ENCODE data around the gene TEC.
"Not testable (repeated sequence)": the region's sequence is repeated elsewhere in the genome, so short reads cannot be mapped to it uniquely, and the experiment has no call there.

Gene TEC

DNA sequence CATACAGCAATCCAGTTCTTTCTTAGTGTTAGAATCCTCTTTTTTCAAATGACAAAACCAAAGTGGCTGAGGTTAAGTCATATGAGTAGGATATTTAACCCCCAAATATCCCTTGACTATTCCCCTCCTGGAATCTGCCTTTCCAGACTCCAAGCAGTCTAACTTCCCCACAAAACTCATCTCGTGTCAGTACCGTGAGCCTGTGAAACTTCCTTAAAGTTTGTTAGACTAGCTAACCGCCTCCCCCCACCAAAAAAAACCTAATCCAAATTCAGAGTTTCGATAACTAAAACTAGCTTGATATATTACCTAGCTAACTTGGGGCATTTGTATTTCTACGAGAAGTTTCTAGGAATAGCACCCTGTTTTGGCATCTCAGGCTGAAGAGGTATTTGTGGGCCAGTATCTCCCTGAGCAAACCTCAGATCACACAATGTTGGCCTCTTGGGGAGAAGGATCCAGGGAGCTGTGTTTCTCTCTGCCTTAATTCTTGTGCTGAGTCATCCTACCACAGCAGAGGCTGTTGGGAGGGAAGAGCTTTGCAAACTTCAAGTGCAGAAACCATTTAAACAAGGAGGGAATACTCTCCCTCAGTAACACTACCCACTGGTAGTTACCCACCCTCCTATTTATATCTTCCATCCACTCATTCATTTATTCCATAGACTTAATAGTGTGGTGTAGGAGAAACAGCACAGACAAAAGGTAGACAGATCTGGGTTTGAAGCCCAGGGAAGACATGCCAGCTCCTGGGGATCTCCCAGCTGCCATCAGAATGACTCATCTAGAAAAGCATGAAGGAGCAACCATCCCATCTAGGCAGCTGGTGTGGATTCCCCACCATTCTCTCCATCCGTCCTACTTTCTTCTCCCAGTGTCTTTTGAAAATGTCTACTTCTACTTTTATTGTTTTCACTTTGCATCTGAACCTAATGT lies 96.3 kb downstream of the TEC start:
- DNase-seq (ENCODE audit: insufficient read length, low spot score) (no peak), FAIRE-seq (peak; percentile 92)

DNA sequence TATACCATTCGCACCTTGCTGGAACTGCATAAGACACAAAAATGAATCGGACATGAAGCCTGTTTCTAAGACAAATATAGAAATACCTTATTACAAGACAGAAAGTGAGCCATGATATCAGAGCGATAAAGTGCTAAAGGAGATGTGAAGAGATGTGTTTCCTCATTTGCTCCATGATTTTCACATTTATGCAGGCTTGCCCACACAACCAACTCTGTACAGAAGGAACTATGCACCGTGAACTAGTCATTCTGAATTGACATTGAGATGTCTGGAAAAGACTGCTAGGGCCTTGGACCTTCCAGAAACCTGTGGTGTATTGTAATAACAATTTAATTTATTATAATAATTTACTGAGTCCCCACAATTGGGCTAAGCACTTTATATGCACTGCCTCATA lies 97.0 kb downstream of the TEC start:
- FAIRE-seq (peak; percentile 88), DNase-seq (ENCODE audit: insufficient read length, low spot score) (no peak)

DNA sequence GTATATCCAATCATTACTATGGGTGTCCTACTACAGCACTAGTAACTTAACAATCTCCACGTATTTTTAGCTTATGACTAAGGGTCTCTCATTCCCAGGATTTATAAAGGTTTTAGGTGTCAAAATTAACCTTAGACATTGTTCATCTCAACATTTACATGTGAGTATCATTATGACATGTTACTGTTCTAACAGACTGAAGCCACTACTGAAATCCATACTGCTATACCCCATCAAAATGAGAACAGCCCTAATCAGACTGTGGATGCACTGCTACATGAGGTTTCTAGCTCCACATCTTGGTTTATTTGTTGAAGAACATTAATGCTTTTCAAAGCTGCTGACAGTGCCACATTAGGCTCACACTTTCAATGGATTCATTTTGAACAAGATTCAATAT lies 100.0 kb downstream of the TEC start:
- FAIRE-seq (no peak), DNase-seq (ENCODE audit: insufficient read length, low spot score) (no peak)

DNA sequence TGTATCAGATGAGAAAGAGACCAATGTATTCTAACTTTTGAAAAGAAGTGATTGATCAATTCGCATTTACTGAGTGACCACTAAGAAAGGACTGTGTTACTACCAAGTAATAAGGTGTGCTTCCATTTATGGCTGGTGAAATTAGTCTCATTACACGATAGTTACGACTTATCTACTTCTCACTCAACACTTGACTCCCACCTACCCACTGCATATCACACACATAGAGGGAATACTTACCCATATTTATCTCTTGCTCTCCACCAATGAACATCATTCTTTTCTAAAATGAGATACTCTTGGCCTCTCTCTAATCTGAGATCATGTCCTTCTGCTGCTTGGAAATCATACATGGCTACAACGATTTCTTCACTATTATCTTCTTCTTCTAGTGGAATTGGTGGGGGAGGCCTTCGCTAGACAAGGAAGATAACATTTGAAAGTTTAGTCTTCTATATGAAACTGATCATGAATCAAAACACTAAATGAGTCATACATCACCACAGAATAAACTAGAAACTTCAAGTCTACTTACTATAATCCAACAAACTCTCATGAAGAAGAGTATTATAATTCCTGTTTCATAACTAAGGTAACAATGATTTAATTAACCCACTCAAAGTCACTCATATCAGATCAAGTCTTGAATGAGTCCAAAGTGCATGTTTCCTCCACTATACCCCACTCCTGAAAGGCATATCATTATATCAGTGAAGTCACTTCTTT lies 101.9 kb downstream of the TEC start:
- peak; percentile 18 for FAIRE-seq
- no peak for DNase-seq (ENCODE audit: insufficient read length, low spot score)

DNA sequence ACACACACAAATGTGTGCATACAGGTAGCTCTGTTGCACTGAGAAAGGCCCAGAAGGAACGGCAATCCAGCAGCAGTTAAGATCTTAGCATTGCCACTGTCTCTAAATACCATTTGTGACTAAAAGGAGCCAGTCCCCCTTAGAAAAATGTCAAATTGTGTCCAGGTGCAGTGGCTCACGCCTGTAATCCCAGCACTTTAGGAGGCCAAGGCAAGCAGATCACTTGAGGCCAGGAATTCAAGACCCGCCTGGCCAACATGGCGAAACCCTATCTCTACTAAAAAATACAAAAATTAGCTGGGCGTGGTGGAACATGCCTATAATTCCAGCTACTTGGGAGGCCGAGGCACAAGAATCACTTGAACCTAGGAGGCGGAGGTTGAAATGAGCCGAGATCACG lies 105.1 kb downstream of the TEC start:
- DNase-seq (ENCODE audit: insufficient read length, low spot score); FAIRE-seq: not testable (repeated sequence)

DNA sequence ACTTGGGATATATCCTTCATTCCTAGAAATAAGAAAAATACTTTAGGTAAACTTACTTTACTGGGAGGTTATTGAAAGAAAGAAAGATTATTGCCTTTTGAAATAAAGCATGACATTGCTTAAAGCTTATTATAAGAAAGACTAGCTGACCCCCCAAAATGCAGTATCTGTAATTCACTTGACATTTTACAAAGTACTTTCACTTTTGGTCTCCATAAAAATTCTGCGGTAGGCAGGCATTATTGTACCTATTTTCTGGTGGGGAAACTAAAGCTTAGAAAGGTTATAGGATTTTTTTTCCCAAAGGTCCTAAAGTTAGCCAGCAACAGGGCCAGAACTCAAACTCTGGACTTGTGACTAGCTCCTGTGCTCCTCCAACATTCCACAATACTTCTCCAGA lies 105.9 kb downstream of the TEC start:
- peak; percentile 56 for FAIRE-seq
- DNase-seq (ENCODE audit: insufficient read length, low spot score): no peak

DNA sequence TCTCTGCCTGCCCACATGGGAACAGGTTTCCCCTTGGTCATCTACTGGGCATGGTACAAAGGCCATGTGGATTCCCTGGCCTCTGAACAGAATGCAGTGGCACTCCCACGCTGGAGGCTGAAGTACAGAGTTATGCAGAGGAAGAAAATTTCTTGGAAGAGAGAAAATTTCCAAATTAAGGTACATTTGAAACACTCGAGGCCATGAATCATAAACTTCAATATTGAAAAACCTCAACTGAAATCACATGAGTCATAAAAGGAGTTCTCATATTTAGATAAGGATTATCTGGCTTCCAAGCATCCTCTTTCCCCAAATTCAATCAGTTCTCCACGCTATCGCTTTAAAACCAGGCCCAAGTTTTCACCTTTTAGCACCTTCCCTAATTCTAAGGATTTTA lies 107.5 kb downstream of the TEC start:
- no peak for DNase-seq (ENCODE audit: insufficient read length, low spot score)
- peak; percentile 55 for FAIRE-seq

DNA sequence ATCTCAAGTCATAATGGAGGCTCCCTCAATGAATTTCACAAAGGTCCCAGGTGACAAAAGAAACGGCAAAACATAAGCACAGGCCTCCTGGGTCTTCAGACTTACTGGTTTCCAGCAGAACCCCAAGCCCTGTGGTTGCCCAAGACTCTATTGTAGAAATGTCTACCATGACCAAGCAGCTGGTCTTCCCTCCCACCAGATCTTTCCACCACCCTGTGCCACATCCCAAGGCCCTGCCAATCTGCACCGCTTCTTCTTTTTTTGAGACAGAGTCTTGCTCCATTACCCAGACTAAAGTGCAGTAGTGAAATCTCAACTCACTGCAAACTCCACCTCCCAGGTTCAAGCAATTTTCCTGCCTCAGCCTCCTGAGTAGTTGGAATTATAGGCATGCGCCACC lies 112.4 kb downstream of the TEC start:
- FAIRE-seq: no peak

DNA sequence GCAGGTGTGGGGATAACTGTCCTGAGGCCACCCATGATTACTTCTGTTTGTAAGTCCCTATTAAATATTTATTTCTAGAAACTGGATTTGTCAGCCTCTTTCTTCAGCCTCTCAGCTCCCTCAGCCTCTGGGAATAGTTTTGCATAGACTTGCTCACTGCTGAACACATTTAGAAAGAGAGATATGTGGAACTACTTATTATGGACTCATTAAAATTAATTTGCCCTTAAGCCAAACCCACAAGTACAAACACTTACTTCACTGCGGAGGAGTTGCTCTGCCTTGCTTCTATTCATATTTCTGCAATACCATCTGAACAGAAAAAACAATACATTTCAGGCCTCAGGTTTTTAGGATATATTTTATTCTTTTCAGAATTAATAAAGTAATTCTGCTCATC lies 113.2 kb downstream of the TEC start:
- no peak for DNase-seq (ENCODE audit: insufficient read length, low spot score)
- no peak for FAIRE-seq

More for the DNA sequence above, 112.4 kb downstream of the TEC start:
- no peak for DNase-seq (ENCODE audit: insufficient read length, low spot score)

DNA sequence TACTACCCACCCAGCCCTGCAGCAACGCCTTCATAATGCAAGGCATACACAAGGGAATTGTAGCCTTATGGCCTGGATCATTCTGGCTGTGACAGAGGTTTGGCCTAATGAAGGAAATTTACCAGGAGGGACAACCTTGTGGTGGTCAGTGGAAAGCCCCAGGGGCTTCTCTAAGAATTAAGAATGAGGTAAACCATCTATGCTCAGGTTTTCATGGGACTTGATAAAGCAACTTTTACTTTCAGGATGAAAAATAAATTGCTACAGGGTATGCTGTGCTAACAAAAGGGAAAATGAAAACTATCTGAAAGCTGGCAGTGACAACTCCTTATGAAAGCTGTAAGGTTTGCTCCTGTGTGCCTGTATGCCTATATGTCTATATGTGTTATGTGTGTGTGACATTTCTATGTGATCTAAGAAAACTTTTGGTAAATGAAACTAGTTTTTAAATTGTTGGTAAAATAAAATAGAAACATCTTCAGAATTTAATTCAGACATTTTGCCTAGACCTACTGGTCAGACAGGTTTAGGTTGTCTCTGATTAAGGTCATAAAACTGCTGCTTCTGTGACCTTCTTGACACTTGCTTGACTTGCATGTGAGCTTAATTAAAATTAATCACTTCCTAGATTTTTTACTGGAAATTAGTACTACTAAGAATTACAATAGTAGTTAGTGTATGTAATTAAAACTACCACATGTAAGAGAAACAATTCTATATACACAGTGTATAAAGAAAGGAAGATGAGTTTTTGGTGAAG lies 115.7 kb downstream of the TEC start:
- peak; percentile 83 for FAIRE-seq

DNA sequence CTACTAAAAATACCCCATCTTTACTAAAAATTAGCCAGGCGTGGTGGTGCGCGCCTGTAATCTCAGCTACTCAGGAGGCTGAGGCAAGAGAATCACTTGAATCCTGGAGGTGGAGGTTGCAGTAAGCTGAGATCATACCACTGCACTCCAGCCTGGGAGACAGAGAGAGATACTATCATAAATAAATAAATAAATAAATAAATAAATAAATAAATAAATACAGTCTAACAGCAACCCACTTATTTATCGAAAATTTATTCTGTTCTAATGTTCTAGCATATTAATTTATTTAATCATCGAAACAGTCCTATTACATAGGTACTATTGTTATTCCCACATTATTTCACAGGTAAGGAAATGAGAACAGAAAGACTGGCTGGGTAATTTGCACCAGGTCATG lies 117.4 kb downstream of the TEC start:
- FAIRE-seq (no peak), DNase-seq (ENCODE audit: insufficient read length, low spot score) (no peak)

More for the DNA sequence above, 115.7 kb downstream of the TEC start:
- no peak for DNase-seq (ENCODE audit: insufficient read length, low spot score)

DNA sequence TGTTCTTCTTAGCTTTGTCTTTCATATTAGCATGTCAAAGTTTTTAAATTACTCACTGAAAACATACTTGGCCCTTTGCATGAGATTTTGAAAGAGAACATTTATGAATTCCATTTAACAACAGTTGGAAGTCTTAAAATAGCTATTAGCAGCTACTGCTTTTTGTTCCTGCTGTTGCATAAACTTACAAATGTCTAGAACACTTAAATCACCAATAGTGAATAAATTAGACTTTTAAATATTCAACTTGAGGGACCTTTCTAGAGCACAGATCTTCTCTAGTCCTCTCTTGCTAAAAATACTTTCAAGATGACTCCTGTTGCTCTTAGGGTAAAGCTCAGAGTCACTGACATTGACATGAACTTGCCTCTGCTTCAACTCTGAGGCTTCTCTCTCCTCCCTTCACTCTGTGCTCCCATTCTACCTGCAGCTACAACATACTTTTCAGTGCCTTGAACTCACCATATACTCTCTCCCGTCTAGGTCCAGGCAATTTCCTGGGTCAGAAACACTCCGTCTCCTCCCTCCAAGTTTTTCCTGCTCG lies 119.7 kb downstream of the TEC start:
- FAIRE-seq (no peak), DNase-seq (ENCODE audit: insufficient read length, low spot score) (no peak)

DNA sequence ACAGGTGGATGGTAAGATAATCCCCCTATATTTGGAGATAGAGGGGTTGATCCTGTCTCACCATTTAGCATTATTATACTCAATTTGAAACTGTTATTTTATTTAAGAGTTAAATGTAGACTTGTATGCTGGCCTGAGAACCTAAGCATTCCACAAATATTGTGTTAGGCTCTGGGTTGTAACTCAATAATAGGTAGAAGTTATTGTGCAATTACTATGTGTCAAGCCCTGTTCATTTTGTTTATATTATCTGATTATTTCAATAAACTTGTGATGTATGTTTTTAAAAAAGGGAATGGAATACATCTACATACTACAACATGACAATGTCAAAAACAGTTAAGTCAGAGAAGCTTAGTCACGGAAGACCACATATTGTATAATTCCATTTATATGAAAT lies 122.0 kb downstream of the TEC start:
- FAIRE-seq (no peak), DNase-seq (ENCODE audit: insufficient read length, low spot score) (no peak)

DNA sequence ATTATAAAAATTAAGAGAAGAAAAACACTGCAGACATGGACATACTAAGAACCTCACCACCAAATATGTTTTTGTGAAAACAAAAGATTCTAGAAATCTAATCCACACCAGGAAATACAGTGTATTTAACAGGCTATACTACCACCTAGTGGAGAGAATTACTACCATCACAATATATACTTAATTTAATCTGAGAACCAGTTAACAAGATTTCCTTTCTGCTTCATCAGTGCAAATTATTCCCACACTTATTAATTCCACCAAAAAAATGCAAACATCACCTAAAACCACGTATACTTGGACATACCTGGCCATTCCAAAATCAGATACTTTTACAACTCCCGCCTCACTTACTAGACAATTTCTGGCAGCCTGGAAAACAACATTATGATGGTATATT lies 128.6 kb downstream of the TEC start:
- peak; percentile 83 for FAIRE-seq

DNA sequence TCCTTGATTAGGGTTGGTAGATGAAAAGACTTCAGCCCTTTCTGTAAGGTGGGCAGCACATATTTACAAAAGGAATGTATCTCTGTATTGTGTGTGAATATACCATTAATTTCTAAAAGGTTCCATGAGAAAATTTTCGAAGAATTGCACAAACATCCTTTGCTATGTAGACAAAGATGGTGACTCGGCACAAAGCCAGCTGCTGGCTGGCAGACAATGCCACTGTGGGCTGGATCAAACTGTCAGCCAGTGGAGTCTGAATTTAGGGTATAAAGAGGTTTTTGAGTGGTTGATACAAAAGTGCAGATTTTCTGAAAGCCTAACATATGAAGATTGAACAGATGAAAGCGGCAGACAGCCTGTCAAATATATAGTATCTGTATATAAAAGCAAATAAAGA lies 129.9 kb downstream of the TEC start:
- FAIRE-seq (peak; percentile 14), DNase-seq (ENCODE audit: insufficient read length, low spot score) (no peak)

More for the DNA sequence above, 128.6 kb downstream of the TEC start:
- DNase-seq (ENCODE audit: insufficient read length, low spot score): no peak

DNA sequence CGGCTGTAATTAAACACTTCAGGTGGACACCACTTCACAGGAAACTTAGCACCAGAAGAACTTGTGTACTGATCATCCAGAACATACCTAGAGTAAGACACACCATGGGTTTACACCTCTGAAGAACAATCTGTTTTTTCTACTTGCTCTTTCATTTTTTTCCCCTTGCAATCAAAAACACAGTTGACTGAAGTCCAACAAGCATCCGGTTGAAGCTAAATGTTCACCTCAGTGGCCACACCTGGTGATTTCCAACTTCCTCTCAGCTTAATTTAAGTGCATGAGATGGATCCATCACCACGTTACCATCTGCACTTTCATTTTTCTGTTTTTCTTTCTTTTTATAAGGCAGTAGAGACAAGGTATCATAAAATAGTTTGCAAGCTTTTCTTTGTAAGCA lies 130.7 kb downstream of the TEC start:
- FAIRE-seq: peak; percentile 73
- peak; percentile 16 for DNase-seq (ENCODE audit: insufficient read length, low spot score)

DNA sequence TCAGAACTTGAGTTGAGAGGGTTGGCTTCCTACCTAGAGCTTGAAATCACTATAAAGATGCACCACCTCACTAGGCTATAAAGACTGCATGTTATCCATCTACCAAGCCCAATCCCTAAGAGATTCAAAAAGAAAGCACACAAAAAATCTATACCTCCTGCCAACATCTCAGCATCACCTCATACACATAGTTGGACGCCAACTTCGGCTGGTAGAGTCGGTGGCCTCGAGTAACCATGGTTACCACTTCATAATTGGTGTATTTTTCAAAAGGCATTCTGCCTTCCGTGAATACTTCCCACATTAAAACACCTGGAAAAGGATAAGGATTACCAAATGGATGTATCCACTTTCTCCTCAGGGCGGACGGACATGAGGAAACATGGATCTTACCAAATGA lies 131.1 kb downstream of the TEC start:
- FAIRE-seq: no peak
- DNase-seq (ENCODE audit: insufficient read length, low spot score): no peak

DNA sequence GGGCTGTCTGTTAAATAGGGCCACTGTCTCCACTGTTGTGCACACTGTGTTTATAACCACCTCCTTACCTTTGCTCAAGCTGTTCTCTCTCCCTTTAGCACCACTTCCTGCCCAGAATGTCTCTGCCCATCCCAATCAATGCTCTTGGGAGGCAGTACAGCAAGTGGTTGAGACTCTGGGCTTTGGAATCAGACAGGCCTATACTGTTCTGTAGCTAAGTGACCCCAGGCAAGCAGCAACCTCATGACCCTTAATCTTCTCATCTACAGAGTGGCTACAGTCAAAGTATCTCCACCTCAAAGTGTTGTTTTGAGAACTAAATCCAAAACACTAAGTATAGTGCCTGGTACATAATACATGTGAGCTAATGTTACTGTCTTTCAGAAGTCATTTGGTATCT lies 131.8 kb downstream of the TEC start:
- FAIRE-seq: no peak
- DNase-seq (ENCODE audit: insufficient read length, low spot score): no peak

DNA sequence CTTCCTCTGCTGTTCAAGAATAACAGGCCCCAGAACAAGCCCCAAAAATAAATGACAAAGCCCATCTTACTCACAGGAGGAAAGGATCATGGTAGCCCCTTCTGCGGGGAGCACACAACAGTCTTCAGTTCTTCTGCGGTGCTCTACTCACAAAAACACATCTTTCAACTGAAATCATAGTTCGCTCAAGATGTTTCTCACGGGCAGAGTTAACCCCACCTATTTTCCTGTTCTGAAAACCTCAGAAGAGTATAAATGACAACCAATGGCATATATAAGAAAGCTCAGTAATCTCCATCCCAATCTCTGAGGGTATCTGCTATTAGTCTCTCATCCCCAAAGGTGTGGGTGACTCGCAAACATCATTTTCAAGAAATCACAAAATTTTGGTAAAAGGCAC lies 135.6 kb downstream of the TEC start, which contains the start of gene TXK:
TXK (minus strand) TSS at position 170 of the 400 bp plus-strand sequence; CDS start at position 90, 80 bp downstream.
- no peak for FAIRE-seq

DNA sequence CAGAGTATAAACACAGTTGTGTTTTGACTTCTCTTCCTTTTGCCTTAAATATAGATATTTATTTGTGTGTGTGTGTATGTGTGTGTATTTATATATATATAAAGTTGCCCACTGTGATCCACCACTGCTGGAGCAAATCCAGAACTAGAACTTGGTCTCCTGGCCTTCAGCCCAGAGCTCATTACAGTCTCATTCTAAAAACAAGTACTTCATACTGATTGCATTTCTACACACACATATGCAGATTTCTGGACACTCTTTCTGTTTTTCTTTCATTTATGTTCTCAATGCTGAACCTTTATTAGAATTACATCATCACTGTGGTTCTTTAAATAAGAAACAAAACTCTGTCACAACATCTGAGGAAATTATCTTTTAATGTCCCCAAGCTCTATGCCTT lies 136.0 kb downstream of the TEC start:
- no peak for DNase-seq (ENCODE audit: insufficient read length, low spot score)
- FAIRE-seq: no peak

More for the DNA sequence above, 135.6 kb downstream of the TEC start, which contains the start of gene TXK:
- no peak for DNase-seq (ENCODE audit: insufficient read length, low spot score)

DNA sequence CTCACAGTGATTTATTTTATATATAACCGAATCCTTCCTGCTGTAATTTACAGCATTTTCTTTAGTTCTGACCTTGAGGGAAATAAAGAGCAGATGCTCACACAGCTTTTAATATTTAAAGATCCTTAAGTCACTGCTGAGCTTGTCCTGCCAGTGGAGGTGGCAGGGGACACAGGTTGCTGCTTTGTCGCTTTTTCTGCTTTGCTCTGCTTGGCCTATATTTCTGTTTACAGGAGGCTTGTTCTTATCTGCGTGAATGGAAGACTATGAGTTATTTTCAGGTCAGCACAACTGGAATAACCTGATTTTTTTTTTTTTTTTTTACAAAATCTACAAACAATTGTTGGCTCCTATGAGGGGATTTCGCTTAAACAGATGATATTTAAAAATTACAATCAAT lies 137.9 kb downstream of the TEC start:
- DNase-seq (ENCODE audit: insufficient read length, low spot score): no peak
- FAIRE-seq: no peak
